SK-N-SH (cell line): Measurements from ENCODE around the gene PKIB. TPM values are rescaled to one million over a fixed set of nuclear protein-coding genes. Genes with fewer than 3 reads are reported as not detected.

ENCODE experiments used
- CTCF ChIA-PET: fragments of 300-600, 350-600 bp; formaldehyde crosslinking; extraction: SDS; loops from one replicate; lab custom pipeline; 2021; lab: Yijun Ruan, JAX
- POLR2A ChIA-PET: fragments of 350-600 bp; sonication (Branson Sonifier 250); formaldehyde crosslinking; extraction: SDS; loops from one replicate; lab custom pipeline; 2020; ENCODE audit warnings: antibody characterized with exemption, inconsistent platforms; lab: Yijun Ruan, JAX
- DNase-seq: peaks from one replicate; pipeline ENCODE4 v3.0.0; 2012
- H2AFZ ChIP-seq: fragments of 200-600 bp; sonication (generic); 2 replicates; pipeline ENCODE4 v1.8.1; 2016; ENCODE audit warnings: antibody characterized with exemption, mild to moderate bottlenecking, low read depth
- H3F3A ChIP-seq: fragments of 200-600 bp; sonication (generic); replicated peaks from 2 replicates; pipeline ENCODE3; 2016; ENCODE audit warnings: antibody characterized with exemption, mild to moderate bottlenecking; ENCODE audit not compliant: insufficient read depth
- H3K27ac ChIP-seq, 2 experiments: fragments of 200-500 bp in 1 of 2; fragments of 200-600 bp in 1 of 2; sonication (Bioruptor generic) in 1 of 2; sonication (generic), shearing (Covaris generic) in 1 of 2; 2 replicates each; pipeline versions ENCODE4 v1.5.1 to v1.6.1; 2014 to 2016; ENCODE audit warnings: low read depth in 2 of 2, inconsistent platforms in 1 of 2, low read length in 1 of 2, mild to moderate bottlenecking in 1 of 2, mixed read lengths in 1 of 2
- H3K27me3 ChIP-seq: fragments of 200-600 bp; sonication (generic), shearing (Covaris generic); 2 replicates; pipeline ENCODE4 v1.6.1; 2016; ENCODE audit warnings: mixed run types; ENCODE audit not compliant: insufficient read depth
- H3K36me3 ChIP-seq, 2 experiments: fragments of 200-500 bp in 1 of 2; fragments of 200-600 bp in 1 of 2; sonication (Bioruptor generic) in 1 of 2; sonication (generic) in 1 of 2; replicated peaks in 1 of 2; 2 replicates each; pipeline versions ENCODE3 to v1.5.1; 2014 to 2016; ENCODE audit warnings: low read length in 1 of 2, mild to moderate bottlenecking in 1 of 2; ENCODE audit not compliant: insufficient read depth in 2 of 2, control insufficient read depth in 1 of 2
- H3K4me1 ChIP-seq, 2 experiments: fragments of 200-500 bp in 1 of 2; fragments of 200-600 bp in 1 of 2; sonication (Bioruptor generic) in 1 of 2; sonication (generic), shearing (Covaris generic) in 1 of 2; 2 replicates each; pipeline versions ENCODE4 v1.5.1 to v1.6.1; 2014 to 2016; ENCODE audit warnings: low read depth in 1 of 2, low read length in 1 of 2, mixed run types in 1 of 2; ENCODE audit not compliant: insufficient read depth in 2 of 2, control insufficient read depth in 1 of 2
- H3K4me2 ChIP-seq: fragments of 200-600 bp; sonication (generic), shearing (Covaris generic); 2 replicates; pipeline ENCODE4 v1.6.1; 2017; ENCODE audit warnings: mixed run types
- H3K4me3 ChIP-seq, 2 experiments: fragments of 200-500 bp in 1 of 2; fragments of 200-600 bp in 1 of 2; sonication (Bioruptor generic) in 1 of 2; sonication (generic), shearing (Covaris generic) in 1 of 2; 2 replicates each; pipeline versions ENCODE4 v1.5.1 to v1.8.1; 2014 to 2016; ENCODE audit warnings: low read depth in 2 of 2, inconsistent platforms in 1 of 2, low read length in 1 of 2, mild to moderate bottlenecking in 1 of 2, mixed read lengths in 1 of 2, moderate library complexity in 1 of 2
- H3K79me2 ChIP-seq: fragments of 200-600 bp; sonication (generic); 2 replicates; pipeline ENCODE4 v1.8.1; 2017; ENCODE audit warnings: mild to moderate bottlenecking; ENCODE audit not compliant: insufficient read depth
- H3K9ac ChIP-seq: fragments of 200-600 bp; sonication (generic); 2 replicates; pipeline ENCODE4 v1.6.1; 2017; ENCODE audit warnings: mixed run types
- H3K9me2 ChIP-seq: fragments of 200-600 bp; sonication (generic); 2 replicates; pipeline ENCODE4 v1.6.1; 2017; ENCODE audit warnings: mixed run types
- H3K9me3 ChIP-seq: fragments of 200-600 bp; sonication (generic); 2 replicates; pipeline ENCODE4 v1.6.1; 2017; ENCODE audit warnings: mixed run types, mild to moderate bottlenecking, moderate library complexity
- H4K20me1 ChIP-seq: fragments of 200-600 bp; sonication (generic); 2 replicates; pipeline ENCODE4 v1.6.1; 2017; ENCODE audit warnings: mild to moderate bottlenecking, mixed run types; ENCODE audit not compliant: insufficient read depth
- FOSL2 ChIP-seq: IDR thresholded peaks from 2 replicates; pipeline ENCODE4 v1.4.0; 2012; ENCODE audit warnings: low read depth, mild to moderate bottlenecking, moderate library complexity, borderline replicate concordance
- JUND ChIP-seq: IDR thresholded peaks from 2 replicates; pipeline ENCODE4 v1.4.0; 2012
- MEF2A ChIP-seq: IDR thresholded peaks from 2 replicates; pipeline ENCODE4 v1.4.0; 2012; ENCODE audit warnings: low read depth, borderline replicate concordance
- MXI1 ChIP-seq: IDR thresholded peaks from 2 replicates; pipeline ENCODE4 v1.6.1; 2012; ENCODE audit warnings: mild to moderate bottlenecking, low read depth, low read length, improper control_type of control experiment
- NFIC ChIP-seq: IDR thresholded peaks from 2 replicates; pipeline ENCODE4 v1.4.0; 2012; ENCODE audit warnings: borderline replicate concordance
- POLR2AphosphoS5 ChIP-seq: IDR thresholded peaks from 2 replicates; pipeline ENCODE4 v1.6.1; 2012; ENCODE audit warnings: low read depth, low read length
- RCOR1 ChIP-seq: fragments of 150-350 bp; IDR thresholded peaks from 2 replicates; pipeline ENCODE4 v1.6.1; 2017; ENCODE audit warnings: antibody characterized with exemption, low read length
- RFX5 ChIP-seq: IDR thresholded peaks from 2 replicates; pipeline ENCODE4 v1.6.1; 2012; ENCODE audit warnings: mild to moderate bottlenecking, improper control_type of control experiment, low read length
- TEAD4 ChIP-seq: IDR thresholded peaks from 2 replicates; pipeline ENCODE4 v1.4.0; 2012; ENCODE audit warnings: mild to moderate bottlenecking, borderline replicate concordance; ENCODE audit not compliant: insufficient read depth
- WGBS: methylation state at CpG from one replicate; pipeline ENCODE4 v1.1.6; 2017; ENCODE audit warnings: low lambda C conversion rate; 5-methylcytosine and 5-hydroxymethylcytosine counted together
- polyA plus RNA-seq, 3 experiments: library from polyadenylated mRNA; depleted of rRNA; stranded (reverse); fragments of >200 nt; gene quantifications; 2 replicates each; pipeline ENCODE4 v1.2.3, GENCODE V29; 2012
- TF ChIP-seq, protein P1 (sequence below): IDR thresholded peaks from 2 replicates; pipeline ENCODE4 v1.6.1; 2012; ENCODE audit warnings: mild to moderate bottlenecking, low read depth, low read length, moderate library complexity
- TF ChIP-seq, protein P2 (sequence below): fragments of 150-350 bp; IDR thresholded peaks from 2 replicates; pipeline ENCODE4 v1.6.1; 2016; ENCODE audit warnings: mild to moderate bottlenecking, low read depth, low read length
- TF ChIP-seq, protein P3 (sequence below): IDR thresholded peaks from 2 replicates; pipeline ENCODE4 v1.4.0; 2012; ENCODE audit warnings: low read depth, borderline replicate concordance
- TF ChIP-seq, protein P4 (sequence below): fragments of 200-600 bp; sonication (generic); IDR thresholded peaks from 2 replicates; pipeline ENCODE4 v1.6.1; 2017; ENCODE audit warnings: antibody characterized with exemption, mild to moderate bottlenecking, moderate library complexity

Gene PKIB
- polyA plus RNA-seq, 1 of the 3 experiments (the other 2 are of a cell fraction) = 0.30 TPM

DNA sequence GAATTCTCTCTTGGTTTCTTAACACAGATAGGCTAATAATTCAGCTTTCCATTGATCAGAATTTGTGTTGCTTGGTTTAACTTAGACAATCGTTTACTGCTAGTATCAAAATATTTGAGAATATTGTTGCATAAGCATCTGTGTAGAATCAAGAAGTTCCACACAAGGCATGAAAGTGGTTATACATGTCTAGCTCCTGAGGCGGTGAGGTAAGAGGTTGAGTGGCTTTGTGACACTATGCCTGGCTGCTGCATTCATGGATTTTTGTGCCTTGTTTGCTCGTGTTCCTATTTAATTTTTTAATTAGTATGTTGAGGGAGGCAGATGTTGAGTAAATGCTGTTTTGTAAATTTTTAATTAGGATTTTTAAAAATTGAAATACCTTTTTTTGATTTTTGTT is 10.2 kb downstream of the PKIB start:
- Histone ChIP-seq H4K20me1 (no peaks in the 10 kb centered on the region), H3K9me2 (no peaks in the 10 kb centered on the region), H3K4me1 (no peaks in the 10 kb centered on the region), H3K9me3 (no peaks in the 10 kb centered on the region), H2AFZ (no peak overlapping the region), H3K36me3 (no peaks in the 10 kb centered on the region), H3K4me3 (no peak overlapping the region), H3F3A (no peaks in the 10 kb centered on the region), H3K27me3 (no peaks in the 10 kb centered on the region; the same call in 1 of the 2 replicates), H3K79me2 (no peaks in the 10 kb centered on the region), H3K27ac (no peak overlapping the region), H3K4me2 (no peak overlapping the region), H3K9ac (no peak overlapping the region)
- no peak for TF ChIP-seq JUND
- no peak for TF ChIP-seq RCOR1
- TF ChIP-seq, protein P1, sequence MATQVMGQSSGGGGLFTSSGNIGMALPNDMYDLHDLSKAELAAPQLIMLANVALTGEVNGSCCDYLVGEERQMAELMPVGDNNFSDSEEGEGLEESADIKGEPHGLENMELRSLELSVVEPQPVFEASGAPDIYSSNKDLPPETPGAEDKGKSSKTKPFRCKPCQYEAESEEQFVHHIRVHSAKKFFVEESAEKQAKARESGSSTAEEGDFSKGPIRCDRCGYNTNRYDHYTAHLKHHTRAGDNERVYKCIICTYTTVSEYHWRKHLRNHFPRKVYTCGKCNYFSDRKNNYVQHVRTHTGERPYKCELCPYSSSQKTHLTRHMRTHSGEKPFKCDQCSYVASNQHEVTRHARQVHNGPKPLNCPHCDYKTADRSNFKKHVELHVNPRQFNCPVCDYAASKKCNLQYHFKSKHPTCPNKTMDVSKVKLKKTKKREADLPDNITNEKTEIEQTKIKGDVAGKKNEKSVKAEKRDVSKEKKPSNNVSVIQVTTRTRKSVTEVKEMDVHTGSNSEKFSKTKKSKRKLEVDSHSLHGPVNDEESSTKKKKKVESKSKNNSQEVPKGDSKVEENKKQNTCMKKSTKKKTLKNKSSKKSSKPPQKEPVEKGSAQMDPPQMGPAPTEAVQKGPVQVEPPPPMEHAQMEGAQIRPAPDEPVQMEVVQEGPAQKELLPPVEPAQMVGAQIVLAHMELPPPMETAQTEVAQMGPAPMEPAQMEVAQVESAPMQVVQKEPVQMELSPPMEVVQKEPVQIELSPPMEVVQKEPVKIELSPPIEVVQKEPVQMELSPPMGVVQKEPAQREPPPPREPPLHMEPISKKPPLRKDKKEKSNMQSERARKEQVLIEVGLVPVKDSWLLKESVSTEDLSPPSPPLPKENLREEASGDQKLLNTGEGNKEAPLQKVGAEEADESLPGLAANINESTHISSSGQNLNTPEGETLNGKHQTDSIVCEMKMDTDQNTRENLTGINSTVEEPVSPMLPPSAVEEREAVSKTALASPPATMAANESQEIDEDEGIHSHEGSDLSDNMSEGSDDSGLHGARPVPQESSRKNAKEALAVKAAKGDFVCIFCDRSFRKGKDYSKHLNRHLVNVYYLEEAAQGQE = no peak
- no peak for TF ChIP-seq FOSL2
- no peak for TF ChIP-seq TEAD4
- TF ChIP-seq, protein P2, sequence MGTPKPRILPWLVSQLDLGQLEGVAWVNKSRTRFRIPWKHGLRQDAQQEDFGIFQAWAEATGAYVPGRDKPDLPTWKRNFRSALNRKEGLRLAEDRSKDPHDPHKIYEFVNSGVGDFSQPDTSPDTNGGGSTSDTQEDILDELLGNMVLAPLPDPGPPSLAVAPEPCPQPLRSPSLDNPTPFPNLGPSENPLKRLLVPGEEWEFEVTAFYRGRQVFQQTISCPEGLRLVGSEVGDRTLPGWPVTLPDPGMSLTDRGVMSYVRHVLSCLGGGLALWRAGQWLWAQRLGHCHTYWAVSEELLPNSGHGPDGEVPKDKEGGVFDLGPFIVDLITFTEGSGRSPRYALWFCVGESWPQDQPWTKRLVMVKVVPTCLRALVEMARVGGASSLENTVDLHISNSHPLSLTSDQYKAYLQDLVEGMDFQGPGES = no peak
- no peak for TF ChIP-seq RFX5
- TF ChIP-seq, protein P3, sequence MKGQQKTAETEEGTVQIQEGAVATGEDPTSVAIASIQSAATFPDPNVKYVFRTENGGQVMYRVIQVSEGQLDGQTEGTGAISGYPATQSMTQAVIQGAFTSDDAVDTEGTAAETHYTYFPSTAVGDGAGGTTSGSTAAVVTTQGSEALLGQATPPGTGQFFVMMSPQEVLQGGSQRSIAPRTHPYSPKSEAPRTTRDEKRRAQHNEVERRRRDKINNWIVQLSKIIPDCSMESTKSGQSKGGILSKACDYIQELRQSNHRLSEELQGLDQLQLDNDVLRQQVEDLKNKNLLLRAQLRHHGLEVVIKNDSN = no peak
- TF ChIP-seq, protein P4, sequence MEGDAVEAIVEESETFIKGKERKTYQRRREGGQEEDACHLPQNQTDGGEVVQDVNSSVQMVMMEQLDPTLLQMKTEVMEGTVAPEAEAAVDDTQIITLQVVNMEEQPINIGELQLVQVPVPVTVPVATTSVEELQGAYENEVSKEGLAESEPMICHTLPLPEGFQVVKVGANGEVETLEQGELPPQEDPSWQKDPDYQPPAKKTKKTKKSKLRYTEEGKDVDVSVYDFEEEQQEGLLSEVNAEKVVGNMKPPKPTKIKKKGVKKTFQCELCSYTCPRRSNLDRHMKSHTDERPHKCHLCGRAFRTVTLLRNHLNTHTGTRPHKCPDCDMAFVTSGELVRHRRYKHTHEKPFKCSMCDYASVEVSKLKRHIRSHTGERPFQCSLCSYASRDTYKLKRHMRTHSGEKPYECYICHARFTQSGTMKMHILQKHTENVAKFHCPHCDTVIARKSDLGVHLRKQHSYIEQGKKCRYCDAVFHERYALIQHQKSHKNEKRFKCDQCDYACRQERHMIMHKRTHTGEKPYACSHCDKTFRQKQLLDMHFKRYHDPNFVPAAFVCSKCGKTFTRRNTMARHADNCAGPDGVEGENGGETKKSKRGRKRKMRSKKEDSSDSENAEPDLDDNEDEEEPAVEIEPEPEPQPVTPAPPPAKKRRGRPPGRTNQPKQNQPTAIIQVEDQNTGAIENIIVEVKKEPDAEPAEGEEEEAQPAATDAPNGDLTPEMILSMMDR = no peak
- no peak for TF ChIP-seq MXI1
- no peak for TF ChIP-seq MEF2A
- no peak for TF ChIP-seq POLR2AphosphoS5
- TF ChIP-seq NFIC = no peak
- 28% methylated on average over 3 of the region's 3 CpGs for WGBS
- POLR2A ChIA-PET = no interaction called here
- DNase-seq = no peak
- CTCF ChIA-PET = no interaction called here
